ENCODE measurements around the gene TIPIN.
A peak's percentile ranks its signal among the peaks of the same experiment; 100 is the strongest.
"Not testable (repeated sequence)": the region's sequence is repeated elsewhere in the genome, so short reads cannot be mapped to it uniquely, and the experiment has no call there.

Gene TIPIN

GRCh38 chr15:66348530-66348929 lies 8.0 kb downstream of the TIPIN start:
- H3K9me3 ChIP-seq (ENCODE audit: control insufficient read depth, insufficient read depth, low read depth, low read length); H3K4me3 ChIP-seq (ENCODE audit: low read depth, low read length); H3K4me1 ChIP-seq (ENCODE audit: control insufficient read depth, insufficient read depth, low read length); CTCF ChIA-PET; H3K27ac ChIP-seq (ENCODE audit: extremely low read depth, low read depth, low read length): not testable (repeated sequence)
- POLR2A ChIA-PET, result interaction anchor here (0.7 kb wide), 1 partner anchor 8 kb away, joined by 5 read pairs; the partner anchor contains the start of gene TIPIN
- TF ChIP-seq ZNF362 (tag by site-specific recombination; IDR thresholded peaks at IDR 0.05), result peak; percentile 76; the same call in 1 of the 2 replicates
- H3K36me3 ChIP-seq (ENCODE audit: control insufficient read depth in 2 of 2, insufficient read depth in 1 of 2, low read length in 2 of 2), result peaks cover 79 to 99% of the 10 kb centered on the region in 2 experiments

- ChIA-PET POLR2A (no interaction called here), CTCF (no interaction called here)
- no peak for TF ChIP-seq GFI1B (tag by site-specific recombination; IDR thresholded peaks at IDR 0.05)
- no peak for TF ChIP-seq ZFHX2 (tag by site-specific recombination; conservative IDR thresholded peaks at IDR 0.05)
- no peak for TF ChIP-seq KLF8 (tag by site-specific recombination; IDR thresholded peaks at IDR 0.05)
- TF ChIP-seq MYNN (tag by site-specific recombination; IDR thresholded peaks at IDR 0.05; ENCODE audit: borderline replicate concordance), result no peak
- TF ChIP-seq SCRT2 (tag by site-specific recombination; IDR thresholded peaks at IDR 0.05), result no peak
- TF ChIP-seq BCL6B (tag by site-specific recombination; IDR thresholded peaks at IDR 0.05), result no peak
- no peak for TF ChIP-seq ZNF837 (tag by site-specific recombination; IDR thresholded peaks at IDR 0.05)
- TF ChIP-seq ZNF664 (tag by site-specific recombination; IDR thresholded peaks at IDR 0.05), result no peak
- TF ChIP-seq ZNF658 (tag by site-specific recombination; IDR thresholded peaks at IDR 0.05), result no peak
- H3K4me1 ChIP-seq (ENCODE audit: control insufficient read depth, insufficient read depth, low read length), result no peaks in the 10 kb centered on the region
- no peak overlapping the region for H3K4me3 ChIP-seq (ENCODE audit: low read depth, low read length)
- H3K27ac ChIP-seq (ENCODE audit: extremely low read depth, low read depth, low read length), result no peak overlapping the region
- no peaks in the 10 kb centered on the region; the same call in none of the 2 replicates for H3K9me3 ChIP-seq (ENCODE audit: control insufficient read depth, insufficient read depth, low read depth, low read length)
- peaks cover 73 to 77% of the 10 kb centered on the region in 2 experiments for H3K36me3 ChIP-seq (ENCODE audit: control insufficient read depth in 2 of 2, insufficient read depth in 1 of 2, low read length in 2 of 2)
Measured at GRCh38 chr15:66328771-66329170, 27.7 kb downstream of the TIPIN start.

GRCh38 chr15:66327736-66328135 lies 28.7 kb downstream of the TIPIN start:
- Histone ChIP-seq H3K36me3 (ENCODE audit: control insufficient read depth in 2 of 2, insufficient read depth in 1 of 2, low read length in 2 of 2) (peaks cover 70 to 73% of the 10 kb centered on the region in 2 experiments), H3K4me1 (ENCODE audit: control insufficient read depth, insufficient read depth, low read length) (no peaks in the 10 kb centered on the region), H3K27ac (ENCODE audit: extremely low read depth, low read depth, low read length) (no peak overlapping the region), H3K9me3 (ENCODE audit: control insufficient read depth, insufficient read depth, low read depth, low read length) (no peaks in the 10 kb centered on the region), H3K4me3 (ENCODE audit: low read depth, low read length) (no peak overlapping the region)
- POLR2A ChIA-PET, result no interaction called here
- CTCF ChIA-PET, result no interaction called here
- TF ChIP-seq HOXC10 (CRISPR knock-in tag; IDR thresholded peaks at IDR 0.05) (no peak), IKZF3 (tag by site-specific recombination; IDR thresholded peaks at IDR 0.05) (no peak), ZNF335 (tag by site-specific recombination; conservative IDR thresholded peaks at IDR 0.05) (no peak), ZBTB7A (tag by site-specific recombination; IDR thresholded peaks at IDR 0.05; ENCODE audit: low read depth) (no peak), MZF1 (tag by site-specific recombination; IDR thresholded peaks at IDR 0.05; ENCODE audit: borderline replicate concordance) (no peak), MEIS1 (CRISPR knock-in tag; IDR thresholded peaks at IDR 0.05; ENCODE audit: borderline replicate concordance) (no peak), KLF1 (tag by site-specific recombination; IDR thresholded peaks at IDR 0.05) (no peak), ZBTB49 (tag by site-specific recombination; IDR thresholded peaks at IDR 0.05; ENCODE audit: low read depth) (no peak), ZNF518A (tag by site-specific recombination; conservative IDR thresholded peaks at IDR 0.05; ENCODE audit: low read depth) (no peak), TRIM28 (IDR thresholded peaks at IDR 0.05; ENCODE audit: borderline replicate concordance, low read length) (no peak)
